Neutrophil (primary cell): ENCODE measurements around the gene SNX9.
A peak's percentile ranks its signal among the peaks of the same experiment; 100 is the strongest.

Experiments used
- H3K27ac ChIP-seq: fragments of 200-600 bp; sonication (generic); 2 replicates; pipeline ENCODE4 v1.5.1; 2016; ENCODE audit warnings: mild to moderate bottlenecking, moderate library complexity
- H3K27me3 ChIP-seq: fragments of 200-600 bp; sonication (generic); 2 replicates; pipeline ENCODE4 v1.6.0; 2016; ENCODE audit warnings: mild to moderate bottlenecking
- H3K36me3 ChIP-seq: fragments of 200-600 bp; sonication (generic); 2 replicates; pipeline ENCODE4 v1.5.1; 2017
- H3K4me1 ChIP-seq, 2 experiments: fragments of 200-600 bp in 1 of 2; sonication (generic) in 1 of 2; 1 replicate in 1 of 2; 2 replicates in 1 of 2; pipeline versions ENCODE4 v1.5.1 to v1.6.1; 2013 to 2016; ENCODE audit warnings: low read depth in 1 of 2, low read length in 1 of 2, mild to moderate bottlenecking in 1 of 2, moderate library complexity in 1 of 2; ENCODE audit not compliant: control insufficient read depth in 1 of 2, insufficient read depth in 1 of 2
- H3K4me3 ChIP-seq, 2 experiments: fragments of 200-600 bp in 1 of 2; sonication (generic) in 1 of 2; 1 replicate in 1 of 2; 2 replicates in 1 of 2; pipeline ENCODE4 v1.5.1; 2013 to 2016; ENCODE audit warnings: low read depth in 1 of 2, low read length in 1 of 2, mild to moderate bottlenecking in 1 of 2, moderate library complexity in 1 of 2
- H3K9me3 ChIP-seq: fragments of 200-600 bp; sonication (generic); 2 replicates; pipeline ENCODE4 v1.5.1; 2016
- TF ChIP-seq, protein P1 (sequence below): fragments of 200-600 bp; sonication (generic); IDR thresholded peaks from 2 replicates; pipeline ENCODE4 v1.5.1; 2016; ENCODE audit warnings: antibody characterized with exemption

Gene SNX9

DNA sequence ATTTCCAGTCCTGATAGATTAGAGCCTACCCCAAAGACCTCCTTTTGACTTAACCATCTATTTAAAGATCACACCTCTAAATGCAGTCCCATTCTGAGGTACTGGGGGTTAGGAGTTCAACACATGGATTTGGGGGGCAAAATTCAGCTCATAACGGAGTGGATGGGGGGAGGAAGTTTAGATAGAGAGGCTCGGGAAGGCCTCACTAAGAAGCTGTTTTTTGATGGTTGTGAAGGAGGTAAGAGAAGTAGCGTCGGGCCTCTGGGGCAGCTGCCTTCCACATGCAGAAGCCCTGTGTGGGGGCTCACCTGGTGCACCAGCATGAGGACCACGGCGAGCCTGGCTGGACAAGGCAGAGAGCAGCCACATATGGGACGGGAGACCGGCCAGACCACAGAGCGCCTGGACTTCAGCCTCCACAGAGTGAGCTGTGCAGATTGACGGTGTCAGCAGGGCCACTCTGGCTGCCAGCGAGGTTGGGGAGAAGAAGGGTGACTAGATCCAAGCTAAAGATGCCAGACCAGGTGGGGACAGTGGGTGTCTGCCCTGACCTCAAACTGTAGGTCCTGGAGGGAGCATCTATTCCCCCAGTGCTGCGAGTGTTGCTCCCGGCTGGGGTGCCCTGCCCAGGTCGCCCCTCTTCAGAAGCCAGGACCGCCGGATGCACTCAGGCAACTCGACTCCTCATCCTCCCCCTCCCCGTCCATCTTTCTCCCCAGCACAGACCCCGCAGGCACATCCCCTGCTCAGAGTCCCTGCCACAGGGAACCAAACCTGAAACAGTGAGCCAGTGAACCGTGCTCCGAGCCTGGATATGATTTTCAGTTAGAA lies 153.5 kb downstream of the SNX9 start:
- Histone ChIP-seq H3K27me3 (peaks cover 6% of the 10 kb centered on the region), H3K36me3 (no peaks in the 10 kb centered on the region), H3K4me3 (no peak overlapping the region), H3K27ac (no peak overlapping the region), H3K4me1 (peaks cover 38 to 46% of the 10 kb centered on the region in 2 experiments), H3K9me3 (no peaks in the 10 kb centered on the region)
- TF ChIP-seq, protein P1, sequence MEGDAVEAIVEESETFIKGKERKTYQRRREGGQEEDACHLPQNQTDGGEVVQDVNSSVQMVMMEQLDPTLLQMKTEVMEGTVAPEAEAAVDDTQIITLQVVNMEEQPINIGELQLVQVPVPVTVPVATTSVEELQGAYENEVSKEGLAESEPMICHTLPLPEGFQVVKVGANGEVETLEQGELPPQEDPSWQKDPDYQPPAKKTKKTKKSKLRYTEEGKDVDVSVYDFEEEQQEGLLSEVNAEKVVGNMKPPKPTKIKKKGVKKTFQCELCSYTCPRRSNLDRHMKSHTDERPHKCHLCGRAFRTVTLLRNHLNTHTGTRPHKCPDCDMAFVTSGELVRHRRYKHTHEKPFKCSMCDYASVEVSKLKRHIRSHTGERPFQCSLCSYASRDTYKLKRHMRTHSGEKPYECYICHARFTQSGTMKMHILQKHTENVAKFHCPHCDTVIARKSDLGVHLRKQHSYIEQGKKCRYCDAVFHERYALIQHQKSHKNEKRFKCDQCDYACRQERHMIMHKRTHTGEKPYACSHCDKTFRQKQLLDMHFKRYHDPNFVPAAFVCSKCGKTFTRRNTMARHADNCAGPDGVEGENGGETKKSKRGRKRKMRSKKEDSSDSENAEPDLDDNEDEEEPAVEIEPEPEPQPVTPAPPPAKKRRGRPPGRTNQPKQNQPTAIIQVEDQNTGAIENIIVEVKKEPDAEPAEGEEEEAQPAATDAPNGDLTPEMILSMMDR = no peak

DNA sequence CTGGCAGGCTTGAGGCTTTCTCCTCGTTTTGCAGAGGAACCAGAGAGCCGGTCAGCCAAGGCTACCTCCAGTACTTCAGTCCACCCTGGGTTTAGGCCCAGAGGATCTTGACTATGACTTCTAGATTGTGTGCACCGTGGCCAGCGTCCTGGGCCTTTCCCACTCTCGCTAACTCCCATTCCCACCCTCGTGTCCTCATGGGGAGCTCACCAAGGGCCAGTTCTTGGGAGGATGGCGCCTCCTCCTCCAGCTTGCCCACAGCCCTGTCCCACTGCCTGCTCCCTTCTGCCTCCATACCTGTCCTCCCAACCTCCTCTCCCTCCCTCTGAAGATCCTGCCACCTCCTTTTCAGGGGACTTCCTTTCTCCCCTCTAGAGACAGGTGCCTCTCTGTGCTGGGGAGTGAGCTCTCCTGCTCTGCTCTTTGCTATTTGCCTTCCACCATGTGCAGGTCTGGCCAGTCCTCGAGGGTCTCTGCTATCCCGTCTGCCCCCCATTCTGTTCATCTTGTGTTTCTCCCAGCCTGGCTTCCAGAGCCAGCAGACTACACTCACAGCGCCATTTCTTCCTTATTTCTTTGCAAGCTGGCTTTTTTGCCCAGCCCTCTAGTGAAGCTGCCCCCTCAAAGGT lies 154.2 kb downstream of the SNX9 start:
- Histone ChIP-seq H3K27me3 (peaks cover 6% of the 10 kb centered on the region), H3K36me3 (no peaks in the 10 kb centered on the region), H3K9me3 (no peaks in the 10 kb centered on the region), H3K4me3 (no peak overlapping the region), H3K4me1 (peaks cover 43 to 47% of the 10 kb centered on the region in 2 experiments), H3K27ac (no peak overlapping the region)
- TF ChIP-seq, protein P1 = no peak

DNA sequence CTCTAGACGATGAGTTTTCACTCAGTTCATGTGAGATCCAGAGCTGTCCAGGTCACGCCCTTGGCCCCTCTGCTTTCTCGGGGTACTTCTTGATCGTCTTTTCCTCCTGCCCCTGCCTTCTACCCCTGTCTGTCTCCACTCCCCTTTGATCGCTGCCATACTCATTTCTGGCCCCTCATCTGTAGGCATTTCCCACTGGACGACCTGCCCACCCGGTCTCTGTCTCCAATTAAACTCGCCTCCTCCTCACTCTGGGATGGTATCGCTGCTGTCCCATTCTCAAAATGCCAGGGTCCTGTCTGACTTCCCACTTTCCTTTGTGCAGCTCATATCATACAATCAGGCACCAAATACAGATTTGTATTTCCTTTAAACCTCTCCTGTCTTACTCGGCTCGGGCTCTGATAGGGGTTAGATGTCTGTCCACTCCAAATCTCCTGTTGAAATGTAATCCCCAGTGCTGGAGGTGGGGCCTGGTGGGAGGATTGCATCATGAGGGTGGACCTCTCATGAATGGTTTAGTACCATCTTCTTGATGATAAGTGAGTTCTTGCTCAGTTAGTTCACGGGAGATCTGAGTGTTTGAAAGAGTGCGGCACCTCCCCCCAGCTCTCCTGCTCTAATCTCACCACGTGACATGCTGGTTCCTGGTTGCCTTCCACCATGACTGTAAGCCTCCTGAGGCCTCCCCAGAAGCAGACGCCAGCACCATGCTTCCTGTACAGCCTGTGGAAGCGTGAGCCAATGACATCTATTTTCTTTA lies 155.2 kb downstream of the SNX9 start:
- H3K36me3 ChIP-seq = no peaks in the 10 kb centered on the region
- H3K27me3 ChIP-seq = peaks cover 6% of the 10 kb centered on the region
- H3K27ac ChIP-seq = no peak overlapping the region
- no peak overlapping the region for H3K4me3 ChIP-seq
- H3K9me3 ChIP-seq = no peaks in the 10 kb centered on the region
- TF ChIP-seq, protein P1 = no peak
- peaks cover 47 to 52% of the 10 kb centered on the region in 2 experiments for H3K4me1 ChIP-seq

DNA sequence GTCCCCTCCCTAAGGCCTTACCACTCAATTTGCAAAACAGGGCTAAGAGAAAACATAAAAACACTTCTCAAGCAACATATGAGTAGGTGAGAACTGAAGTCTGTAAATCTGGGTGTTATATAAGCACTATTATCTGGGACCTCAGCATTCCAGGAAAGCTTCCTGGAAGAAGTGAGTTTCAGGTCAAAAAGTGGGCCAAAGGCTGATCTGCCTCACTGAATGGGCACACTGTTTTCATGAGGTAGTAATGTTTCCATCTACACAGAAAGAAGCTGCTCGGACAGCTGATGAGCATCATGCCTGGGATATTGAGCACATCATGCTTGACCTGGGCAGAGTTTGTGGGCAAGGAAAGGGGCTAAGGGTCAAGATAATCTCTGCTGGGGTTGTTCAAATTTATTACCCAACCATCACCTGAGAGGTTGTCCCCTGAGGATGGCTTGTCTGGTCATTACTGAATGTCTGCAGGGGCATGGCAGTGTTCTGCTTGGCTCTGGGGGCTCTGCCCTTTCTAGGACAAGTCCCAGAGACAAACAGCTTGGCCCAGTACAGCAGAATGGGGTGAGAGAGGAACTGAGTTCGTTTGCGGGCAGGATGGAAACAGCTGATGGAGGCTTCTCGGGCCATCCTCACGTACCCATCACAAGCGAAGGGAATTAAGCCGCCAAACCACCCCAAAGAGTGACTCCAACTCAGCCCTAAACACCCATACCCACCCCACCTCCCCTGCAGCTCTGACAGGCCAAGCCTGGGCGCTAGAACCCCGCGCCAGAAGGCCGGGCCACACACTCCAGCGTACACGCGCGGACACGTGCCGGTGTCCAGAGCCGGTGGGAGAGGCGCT lies 157.5 kb downstream of the SNX9 start:
- no peaks in the 10 kb centered on the region for H3K36me3 ChIP-seq
- H3K9me3 ChIP-seq = no peaks in the 10 kb centered on the region
- H3K27me3 ChIP-seq = peaks cover 6% of the 10 kb centered on the region
- H3K4me1 ChIP-seq = peaks cover 38 to 54% of the 10 kb centered on the region in 2 experiments
- TF ChIP-seq, protein P1 = no peak
- peak overlapping the region; percentile 71 to 88 for H3K4me3 ChIP-seq
- peak overlapping the region; percentile 66 for H3K27ac ChIP-seq

DNA sequence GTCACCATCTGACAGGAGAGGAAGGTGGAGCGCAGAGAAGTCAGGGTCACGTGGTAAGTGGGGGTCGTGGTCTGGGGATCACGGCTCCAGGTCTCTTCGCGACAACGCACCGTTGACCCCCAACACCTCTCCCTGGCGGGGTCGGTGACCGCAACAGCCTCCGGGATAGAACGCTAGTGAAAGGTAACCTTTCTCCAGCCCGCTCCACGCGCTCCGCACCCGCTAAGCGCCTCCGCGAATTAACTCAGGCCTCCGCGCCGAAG lies 158.0 kb downstream of the SNX9 start:
- peak overlapping the region; percentile 66 for H3K27ac ChIP-seq
- peak overlapping the region; percentile 71 to 88 for H3K4me3 ChIP-seq
- peaks cover 38 to 54% of the 10 kb centered on the region in 2 experiments for H3K4me1 ChIP-seq
- H3K9me3 ChIP-seq = no peaks in the 10 kb centered on the region
- H3K36me3 ChIP-seq = no peaks in the 10 kb centered on the region
- peaks cover 6% of the 10 kb centered on the region for H3K27me3 ChIP-seq
- TF ChIP-seq, protein P1 = no peak
